Fibroblast of gingiva (primary cell): ENCODE results near the gene COQ4.

ENCODE experiments used
- DNase-seq: peaks from one replicate; pipeline ENCODE4 v3.0.0-alpha.2; 2011; ENCODE audit warnings: low read depth

COQ4 gene

DNA sequence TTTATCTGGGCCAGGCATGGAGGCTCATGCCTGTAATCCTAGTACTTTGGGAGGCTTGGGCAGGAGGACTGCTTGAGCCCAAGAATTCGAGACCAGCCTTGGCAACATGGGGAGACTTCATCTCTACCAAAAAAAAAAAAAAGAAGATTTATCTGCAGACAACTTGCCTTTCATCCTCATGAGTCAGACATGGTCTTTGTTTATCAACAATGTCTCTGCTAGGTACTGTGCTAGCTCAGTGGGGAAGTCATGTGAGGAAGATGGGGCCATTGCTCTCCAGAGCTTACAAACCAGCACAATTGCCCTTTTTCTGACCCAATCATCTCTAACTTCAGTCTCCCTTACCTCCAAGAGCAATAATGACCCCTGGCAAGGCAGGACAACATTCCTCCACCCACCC lies 50.1 kb downstream of the COQ4 start:
- no peak for DNase-seq

DNA sequence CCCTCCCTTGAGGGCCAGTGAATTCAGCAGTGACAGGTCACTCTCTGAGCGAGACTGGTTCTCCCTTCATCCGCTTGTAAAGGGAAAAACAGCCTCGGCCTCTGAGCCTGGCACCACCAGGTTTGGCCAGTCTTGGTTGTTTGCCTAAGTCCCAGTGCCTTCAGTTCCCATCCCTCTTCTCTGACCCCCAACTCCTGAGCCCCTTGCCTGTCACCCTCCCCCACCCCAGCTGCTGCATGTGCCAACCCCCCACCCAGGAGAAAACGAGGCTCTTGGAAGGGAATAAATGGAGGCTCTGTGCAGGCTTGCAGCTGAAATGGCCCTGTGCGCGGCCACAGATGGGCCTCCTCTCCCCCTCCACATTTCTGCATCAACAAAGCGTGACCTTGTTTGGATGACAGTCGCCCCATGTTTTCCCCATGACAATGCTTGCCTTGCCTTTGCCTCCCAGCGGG lies 51.6 kb downstream of the COQ4 start:
- no peak for DNase-seq

DNA sequence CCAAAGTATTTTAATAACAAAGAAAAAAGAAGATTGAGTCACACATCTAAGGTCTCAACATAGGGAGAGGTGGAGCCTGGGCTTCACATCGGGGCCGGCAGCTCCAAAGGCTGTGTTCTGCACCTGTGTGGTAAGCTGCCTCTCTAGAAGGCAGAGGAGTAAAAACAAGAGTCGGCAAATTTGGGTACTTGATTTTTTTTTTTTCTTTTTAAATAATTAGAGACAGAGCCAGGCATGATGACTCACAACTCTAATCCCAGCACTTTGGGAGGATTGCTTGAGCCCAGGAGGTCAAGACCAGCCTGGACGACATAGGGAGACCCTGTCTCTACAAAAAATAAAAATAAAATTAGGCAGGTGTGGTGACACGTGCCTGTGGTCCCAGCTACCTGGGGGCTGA lies 53.2 kb downstream of the COQ4 start:
- no peak for DNase-seq

DNA sequence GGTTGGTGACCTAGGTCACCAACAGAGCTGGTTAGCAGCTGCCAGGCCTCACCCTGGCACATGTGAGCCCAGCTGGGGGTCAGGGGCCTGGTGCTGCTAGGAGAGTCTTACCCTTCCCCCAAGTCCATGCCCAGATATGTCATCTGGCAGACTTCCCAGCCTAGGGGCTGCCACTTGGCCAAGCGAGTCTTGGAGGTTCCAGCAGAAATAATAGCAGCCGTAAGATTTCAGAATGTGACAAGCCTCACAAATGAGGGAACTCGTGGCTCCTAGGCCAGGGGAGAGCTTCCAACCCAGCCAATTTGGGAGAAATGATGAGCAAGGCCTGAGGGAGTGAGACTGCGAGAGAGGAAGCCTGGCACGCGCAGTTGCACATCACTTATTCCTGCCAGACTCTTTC lies 59.6 kb downstream of the COQ4 start:
- DNase-seq, result no peak

DNA sequence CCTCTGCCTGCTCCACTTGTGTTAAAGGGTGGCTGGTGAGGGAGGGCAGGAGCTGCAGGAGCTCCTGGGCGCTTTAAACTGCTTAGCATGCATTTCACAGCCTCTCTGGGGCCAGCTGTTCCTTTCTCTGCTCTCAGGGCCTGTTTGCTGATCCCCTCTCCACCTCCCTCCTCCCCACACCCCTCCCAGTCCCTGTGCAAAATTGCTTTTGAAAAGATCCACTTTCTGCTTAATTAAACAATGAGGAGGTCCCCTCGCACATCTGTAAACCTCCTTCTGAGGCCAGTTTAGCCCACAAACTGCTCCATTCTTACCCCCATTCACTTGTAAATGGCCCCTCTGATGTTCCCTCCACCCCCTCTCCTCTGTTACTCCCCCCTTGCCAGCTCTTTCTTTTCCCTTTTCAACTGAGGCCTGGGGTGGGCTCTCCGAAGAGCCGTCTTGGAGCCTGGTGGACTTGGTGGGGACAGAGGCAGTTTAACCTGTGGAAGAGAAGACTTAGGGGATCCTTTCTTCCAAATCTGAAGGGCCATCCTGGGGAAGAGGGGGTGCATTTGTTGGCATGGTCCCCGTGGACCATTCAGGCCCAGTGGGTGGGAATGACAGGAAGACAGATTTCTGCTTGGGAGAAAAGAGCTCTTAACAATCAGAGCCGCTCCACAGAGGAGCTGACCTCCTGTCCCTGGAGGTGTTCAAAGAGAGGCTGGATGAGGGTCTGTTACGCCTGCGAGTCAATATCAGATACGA lies 60.5 kb downstream of the COQ4 start:
- DNase-seq, result no peak
